ENCODE results near the gene PTPRN2.

The PTPRN2 gene

GRCh38 chr7:157584420-157584819 is 1003.2 kb downstream of the PTPRN2 start:
- Mint-ChIP-seq H3K36me3 (no peaks in the 10 kb centered on the region), H3K4me3 (no peak overlapping the region), H3K4me1 (peaks cover 14% of the 10 kb centered on the region), H3K27me3 (peaks cover 3% of the 10 kb centered on the region), H3K27ac (no peak overlapping the region), H3K9me3 (no peaks in the 10 kb centered on the region)

- no peaks in the 10 kb centered on the region for H3K9me3 Mint-ChIP-seq
- H3K4me3 Mint-ChIP-seq: no peak overlapping the region
- H3K27ac Mint-ChIP-seq: no peak overlapping the region
- peaks cover 1% of the 10 kb centered on the region for H3K27me3 Mint-ChIP-seq
- H3K4me1 Mint-ChIP-seq: peaks cover 20% of the 10 kb centered on the region
- H3K36me3 Mint-ChIP-seq: no peaks in the 10 kb centered on the region
Observed at GRCh38 chr7:157581740-157582139, 1005.9 kb downstream of the PTPRN2 start.

DNA sequence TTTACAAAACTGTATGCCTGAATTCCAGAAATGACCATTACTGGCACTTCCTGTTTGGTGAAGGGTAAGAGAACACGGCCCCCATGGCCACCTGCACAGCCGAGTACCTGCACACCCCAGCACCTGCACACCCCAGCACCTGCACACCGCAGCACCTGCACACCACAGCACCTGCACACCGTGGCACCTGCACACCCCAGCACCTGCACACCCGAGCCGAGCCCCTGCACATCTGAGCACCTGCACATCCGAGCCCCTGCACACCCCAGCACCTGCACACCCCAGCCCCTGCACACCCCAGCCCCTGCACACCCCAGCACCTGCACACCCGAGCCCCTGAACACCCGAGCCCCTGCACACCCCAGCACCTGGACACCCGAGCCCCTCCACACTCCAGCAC is 1007.3 kb downstream of the PTPRN2 start:
- Mint-ChIP-seq H3K27me3 (peaks cover 1% of the 10 kb centered on the region), H3K27ac (no peak overlapping the region), H3K9me3 (no peaks in the 10 kb centered on the region), H3K4me1 (peaks cover 24% of the 10 kb centered on the region), H3K36me3 (no peaks in the 10 kb centered on the region), H3K4me3 (no peak overlapping the region)

DNA sequence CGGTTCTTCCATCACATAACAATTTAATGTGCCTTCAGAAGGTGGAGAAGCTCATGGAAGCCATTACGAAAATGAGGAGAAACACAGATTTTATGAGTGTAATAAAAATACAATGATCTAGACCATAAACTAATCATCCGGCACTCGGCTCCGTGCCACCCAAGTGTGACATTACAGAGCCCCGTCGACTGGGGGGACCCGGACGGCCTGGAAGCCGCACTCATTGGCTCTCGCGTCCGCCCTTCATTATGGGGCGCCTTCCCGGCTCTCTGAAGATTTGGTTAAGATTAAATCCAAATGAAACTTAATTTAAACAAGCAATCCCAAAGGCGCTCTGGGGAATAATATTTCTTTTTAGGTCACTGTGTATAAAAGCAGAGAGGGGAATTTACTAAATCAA is 1008.2 kb downstream of the PTPRN2 start:
- Mint-ChIP-seq H3K4me1 (peaks cover 18% of the 10 kb centered on the region), H3K4me3 (no peak overlapping the region), H3K27ac (no peak overlapping the region), H3K36me3 (no peaks in the 10 kb centered on the region), H3K27me3 (peaks cover 1% of the 10 kb centered on the region), H3K9me3 (no peaks in the 10 kb centered on the region)

DNA sequence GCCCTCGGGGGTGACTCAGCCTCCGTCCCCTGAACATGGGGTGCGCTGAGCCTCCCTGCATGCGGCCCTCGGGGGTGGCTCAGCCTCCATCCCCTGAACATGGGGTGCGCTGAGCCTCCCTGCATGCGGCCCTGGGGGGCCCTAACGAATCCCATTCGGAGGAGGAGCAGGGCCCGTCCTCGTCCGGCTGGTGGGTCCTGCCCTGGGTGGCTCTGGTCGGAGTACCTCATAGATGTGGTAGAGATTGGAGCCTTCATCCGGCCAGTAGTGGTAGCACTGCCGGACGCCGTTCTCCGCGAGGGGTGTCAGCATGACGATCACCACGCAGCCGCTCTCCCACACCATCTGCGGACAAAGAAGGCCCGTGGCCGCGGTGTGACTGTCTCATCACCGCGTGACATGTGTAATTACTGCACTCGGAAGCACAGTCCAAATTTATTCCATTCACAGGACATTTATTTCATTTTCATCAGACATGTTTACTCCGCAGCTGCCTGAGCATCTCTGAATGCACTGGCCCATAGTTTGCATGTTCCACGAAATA is 1009.8 kb downstream of the PTPRN2 start:
- peaks cover 18% of the 10 kb centered on the region for H3K4me1 Mint-ChIP-seq
- no peak overlapping the region for H3K27ac Mint-ChIP-seq
- no peak overlapping the region for H3K4me3 Mint-ChIP-seq
- H3K27me3 Mint-ChIP-seq: no peaks in the 10 kb centered on the region
- no peaks in the 10 kb centered on the region for H3K9me3 Mint-ChIP-seq
- no peaks in the 10 kb centered on the region for H3K36me3 Mint-ChIP-seq

- Mint-ChIP-seq H3K4me1 (peaks cover 18% of the 10 kb centered on the region), H3K27ac (peak overlapping the region; percentile 84), H3K36me3 (no peaks in the 10 kb centered on the region), H3K27me3 (no peaks in the 10 kb centered on the region), H3K4me3 (peak overlapping the region; percentile 75), H3K9me3 (no peaks in the 10 kb centered on the region)
Observed at GRCh38 chr7:157577061-157577460, 1010.6 kb downstream of the PTPRN2 start.

- Mint-ChIP-seq H3K4me3 (peak overlapping the region; percentile 75), H3K36me3 (no peaks in the 10 kb centered on the region), H3K4me1 (peaks cover 18% of the 10 kb centered on the region), H3K27ac (peak overlapping the region; percentile 84), H3K9me3 (no peaks in the 10 kb centered on the region), H3K27me3 (no peaks in the 10 kb centered on the region)
Observed at GRCh38 chr7:157576415-157576814, 1011.2 kb downstream of the PTPRN2 start.

GRCh38 chr7:157575777-157576176 is 1011.8 kb downstream of the PTPRN2 start:
- H3K4me3 Mint-ChIP-seq: peak overlapping the region; percentile 75
- H3K27me3 Mint-ChIP-seq: no peaks in the 10 kb centered on the region
- H3K27ac Mint-ChIP-seq: no peak overlapping the region
- H3K4me1 Mint-ChIP-seq: peaks cover 18% of the 10 kb centered on the region
- H3K36me3 Mint-ChIP-seq: no peaks in the 10 kb centered on the region
- no peaks in the 10 kb centered on the region for H3K9me3 Mint-ChIP-seq

- no peaks in the 10 kb centered on the region for H3K36me3 Mint-ChIP-seq
- H3K9me3 Mint-ChIP-seq: no peaks in the 10 kb centered on the region
- no peak overlapping the region for H3K4me3 Mint-ChIP-seq
- peaks cover 21% of the 10 kb centered on the region for H3K4me1 Mint-ChIP-seq
- H3K27ac Mint-ChIP-seq: no peak overlapping the region
- H3K27me3 Mint-ChIP-seq: no peaks in the 10 kb centered on the region
Observed at GRCh38 chr7:157574914-157575586, 1012.6 kb downstream of the PTPRN2 start.

GRCh38 chr7:157574120-157574825 is 1013.4 kb downstream of the PTPRN2 start:
- no peaks in the 10 kb centered on the region for H3K27me3 Mint-ChIP-seq
- H3K4me1 Mint-ChIP-seq: peaks cover 28% of the 10 kb centered on the region
- no peaks in the 10 kb centered on the region for H3K9me3 Mint-ChIP-seq
- no peak overlapping the region for H3K27ac Mint-ChIP-seq
- no peaks in the 10 kb centered on the region for H3K36me3 Mint-ChIP-seq
- H3K4me3 Mint-ChIP-seq: no peak overlapping the region

DNA sequence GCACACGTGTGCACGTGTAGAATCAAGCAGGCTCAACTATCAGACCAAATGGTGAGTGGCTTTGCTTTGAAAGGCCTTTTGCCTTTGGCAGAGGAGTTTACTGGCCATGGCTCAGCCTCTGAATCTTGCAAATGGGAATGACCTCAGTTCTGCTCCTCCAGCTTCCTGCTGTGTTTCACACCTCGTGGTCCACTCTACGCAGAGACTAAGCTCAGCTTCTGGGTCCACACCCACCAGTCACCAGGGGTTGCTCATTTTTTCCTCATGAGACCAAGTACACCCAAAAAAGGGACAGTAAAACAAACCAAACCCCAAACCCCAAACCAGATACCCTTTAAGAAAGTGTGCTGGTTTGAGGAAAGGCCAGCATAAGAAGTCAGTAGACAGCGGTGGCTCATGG is 1014.4 kb downstream of the PTPRN2 start:
- peaks cover 38% of the 10 kb centered on the region for H3K4me1 Mint-ChIP-seq
- no peaks in the 10 kb centered on the region for H3K36me3 Mint-ChIP-seq
- H3K27me3 Mint-ChIP-seq: no peaks in the 10 kb centered on the region
- H3K4me3 Mint-ChIP-seq: no peak overlapping the region
- H3K9me3 Mint-ChIP-seq: no peaks in the 10 kb centered on the region
- no peak overlapping the region for H3K27ac Mint-ChIP-seq

DNA sequence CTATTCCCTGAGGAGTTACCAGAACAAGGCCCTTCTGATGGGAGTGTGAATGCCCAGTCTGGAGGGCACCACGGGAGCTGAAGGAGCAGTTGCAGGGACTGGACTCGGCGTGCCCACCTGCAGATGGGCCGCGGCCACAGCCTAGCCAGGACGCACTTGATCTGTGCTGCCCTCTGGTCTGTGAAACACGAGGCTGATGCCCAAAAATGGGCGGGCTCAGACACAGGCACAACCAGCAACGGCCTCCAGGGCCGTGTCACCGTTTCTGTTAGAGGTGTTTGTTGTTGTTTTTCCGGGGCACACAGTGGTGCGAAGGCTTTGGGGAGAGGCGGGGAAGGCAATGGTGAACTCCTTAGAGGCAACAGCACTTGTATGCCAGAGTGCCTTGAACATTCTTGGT is 1015.0 kb downstream of the PTPRN2 start:
- no peaks in the 10 kb centered on the region for H3K27me3 Mint-ChIP-seq
- H3K4me3 Mint-ChIP-seq: no peak overlapping the region
- no peak overlapping the region for H3K27ac Mint-ChIP-seq
- no peaks in the 10 kb centered on the region for H3K36me3 Mint-ChIP-seq
- peaks cover 43% of the 10 kb centered on the region for H3K4me1 Mint-ChIP-seq
- no peaks in the 10 kb centered on the region for H3K9me3 Mint-ChIP-seq

DNA sequence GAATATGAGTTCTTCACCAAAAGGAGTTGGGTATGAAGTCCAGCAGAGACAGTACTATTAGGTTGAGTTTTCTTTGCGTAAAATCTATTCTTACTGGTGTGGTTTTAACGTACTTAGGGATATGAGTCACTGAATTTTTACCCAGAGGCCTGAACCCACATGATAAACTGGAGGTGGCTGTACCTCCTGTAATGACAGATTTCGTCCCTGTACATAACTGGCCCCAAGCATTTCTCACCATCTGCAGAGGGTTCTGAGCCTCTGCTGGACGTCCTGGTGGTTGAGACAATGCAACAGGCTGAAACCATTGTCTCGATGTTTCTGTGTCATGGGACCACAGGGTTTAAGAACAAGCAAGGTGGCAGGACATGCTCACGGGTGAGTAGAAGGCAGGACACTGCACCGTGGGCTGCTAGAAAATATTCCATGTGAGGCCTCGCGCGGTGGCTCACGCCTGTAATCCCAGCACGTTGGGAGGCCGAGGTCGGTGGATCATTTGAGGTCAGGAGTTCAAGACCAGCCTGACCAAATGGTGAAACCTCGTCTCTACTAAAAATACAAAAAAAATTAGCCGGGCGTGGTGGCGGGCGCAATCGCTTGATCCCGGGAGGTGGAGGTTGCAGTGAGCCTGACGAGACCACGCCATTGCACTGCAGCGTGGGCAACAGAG is 1017.0 kb downstream of the PTPRN2 start:
- no peaks in the 10 kb centered on the region for H3K36me3 Mint-ChIP-seq
- H3K9me3 Mint-ChIP-seq: no peaks in the 10 kb centered on the region
- H3K4me1 Mint-ChIP-seq: peaks cover 31% of the 10 kb centered on the region
- H3K4me3 Mint-ChIP-seq: no peak overlapping the region
- no peak overlapping the region for H3K27ac Mint-ChIP-seq
- H3K27me3 Mint-ChIP-seq: no peaks in the 10 kb centered on the region

GRCh38 chr7:157569967-157570366 is 1017.7 kb downstream of the PTPRN2 start:
- Mint-ChIP-seq H3K9me3 (no peaks in the 10 kb centered on the region), H3K27me3 (no peaks in the 10 kb centered on the region), H3K4me3 (peak overlapping the region; percentile 26), H3K4me1 (peaks cover 28% of the 10 kb centered on the region), H3K27ac (no peak overlapping the region), H3K36me3 (no peaks in the 10 kb centered on the region)

GRCh38 chr7:157568770-157569584 is 1018.6 kb downstream of the PTPRN2 start:
- Mint-ChIP-seq H3K27ac (peak overlapping the region; percentile 64), H3K4me3 (peak overlapping the region; percentile 87), H3K36me3 (no peaks in the 10 kb centered on the region), H3K4me1 (peaks cover 28% of the 10 kb centered on the region), H3K9me3 (no peaks in the 10 kb centered on the region), H3K27me3 (no peaks in the 10 kb centered on the region)
